HG02943 (cell line): ENCODE results near the gene TMEM238L.

Source experiments
- ATAC-seq: cut with Tn5 transposase; IDR thresholded peaks from one replicate; pipeline ENCODE4 v1.9.1; 2021; ENCODE audit warnings: mild to moderate bottlenecking, low read depth, moderate library complexity; ENCODE audit not compliant: unreplicated experiment

The TMEM238L gene

GRCh38 chr17:10806545-10807262, 2.8 kb upstream of the TMEM238L start:
- ATAC-seq, result no peak

GRCh38 chr17:10805911-10806310, 2.0 kb upstream of the TMEM238L start:
- ATAC-seq, result no peak

GRCh38 chr17:10804546-10804945, 647 bp upstream of the TMEM238L start:
- no peak for ATAC-seq

GRCh38 chr17:10803350-10803749, 549 bp downstream of the TMEM238L start:
- ATAC-seq, result no peak

GRCh38 chr17:10802496-10803284, 1.2 kb downstream of the TMEM238L start:
- no peak for ATAC-seq

GRCh38 chr17:10799407-10799806, 4.5 kb downstream of the TMEM238L start:
- no peak for ATAC-seq

- no peak for ATAC-seq
These were observed 5.0 kb downstream of the TMEM238L start for GRCh38 chr17:10798910-10799309.

- ATAC-seq, result no peak
These were observed 5.6 kb downstream of the TMEM238L start for GRCh38 chr17:10798332-10798749.

- no peak for ATAC-seq
These were observed 6.2 kb downstream of the TMEM238L start for GRCh38 chr17:10797476-10798328.

GRCh38 chr17:10793816-10794215, 10.1 kb downstream of the TMEM238L start:
- ATAC-seq, result no peak

- no peak for ATAC-seq
These were observed 10.6 kb downstream of the TMEM238L start for GRCh38 chr17:10793256-10793655.

- ATAC-seq, result no peak
These were observed 11.7 kb downstream of the TMEM238L start for GRCh38 chr17:10792151-10792550.

- ATAC-seq, result no peak
These were observed 13.2 kb downstream of the TMEM238L start for GRCh38 chr17:10790491-10791401.

GRCh38 chr17:10789694-10790271, 14.1 kb downstream of the TMEM238L start:
- no peak for ATAC-seq

GRCh38 chr17:10787306-10788045, 16.4 kb downstream of the TMEM238L start:
- ATAC-seq, result no peak

- no peak for ATAC-seq
These were observed 18.6 kb downstream of the TMEM238L start for GRCh38 chr17:10785295-10785694.

- ATAC-seq, result no peak
These were observed 24.3 kb downstream of the TMEM238L start for GRCh38 chr17:10779609-10780008.

- no peak for ATAC-seq
These were observed 26.0 kb downstream of the TMEM238L start for GRCh38 chr17:10777890-10778289.
